Stimulated activated naive CD8-positive, alpha-beta T cell treated with anti-CD3 and anti-CD28 coated beads, Interleukin-15, Interleukin-2, amounts not matched to agents 100 ng/mL and 50 ng/mL, for 24 hours (primary cell): ENCODE results near the gene AIP.

Experiments
- H3K27ac Mint-ChIP-seq: one replicate; pipeline ENCODE4 v1.8.0; 2021; ENCODE audit warnings: mild to moderate bottlenecking, mixed read lengths
- H3K27me3 Mint-ChIP-seq: one replicate; pipeline ENCODE4 v1.8.0; 2021; ENCODE audit warnings: mixed read lengths
- H3K36me3 Mint-ChIP-seq: one replicate; pipeline ENCODE4 v1.8.0; 2021; ENCODE audit warnings: low read depth, mixed read lengths
- H3K4me1 Mint-ChIP-seq: one replicate; pipeline ENCODE4 v1.8.0; 2021; ENCODE audit warnings: low read depth, mixed read lengths
- H3K4me3 Mint-ChIP-seq: one replicate; pipeline ENCODE4 v1.8.0; 2021; ENCODE audit warnings: mild to moderate bottlenecking, mixed read lengths
- H3K9me3 Mint-ChIP-seq: one replicate; pipeline ENCODE4 v1.8.0; 2021; ENCODE audit warnings: mixed read lengths

AIP gene

DNA sequence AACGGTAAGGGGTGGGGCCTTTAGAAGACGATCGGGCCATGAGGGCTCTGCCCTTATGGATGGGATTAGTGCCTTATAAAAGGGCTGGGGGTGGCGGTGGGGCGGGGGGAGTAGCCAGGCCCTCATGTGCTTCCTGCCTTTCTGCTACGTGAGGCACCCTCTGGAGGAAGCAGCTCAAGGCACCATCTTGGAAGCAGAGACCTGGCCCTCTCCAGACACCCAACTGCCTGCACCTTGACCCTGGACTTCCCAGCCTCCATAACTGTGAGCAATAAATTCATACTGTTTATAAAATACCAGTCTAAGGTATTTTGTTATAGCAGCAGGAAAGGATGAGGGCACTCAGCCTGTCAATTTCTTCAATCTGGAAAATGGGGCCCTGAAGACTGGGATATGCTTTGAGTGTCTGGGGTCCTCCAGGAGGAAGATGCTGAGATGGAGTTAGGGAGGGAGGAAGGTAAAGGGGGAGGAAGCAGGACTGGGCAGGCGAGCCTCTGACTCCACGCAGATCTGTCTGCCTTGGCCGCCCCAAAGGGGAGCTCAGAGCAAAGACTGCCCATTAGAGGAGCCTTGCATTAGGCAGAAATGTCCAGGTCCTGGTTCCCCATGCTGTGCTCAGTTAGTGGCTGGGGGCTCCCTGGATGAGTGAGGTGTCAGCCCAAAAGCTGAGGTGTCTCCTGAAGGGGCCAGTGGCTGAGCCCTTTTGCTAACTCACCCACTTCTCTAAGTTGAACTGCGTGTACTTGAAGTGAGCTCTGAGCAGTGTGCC is 35.1 kb downstream of the AIP start:
- H3K9me3 Mint-ChIP-seq: no peaks in the 10 kb centered on the region
- H3K27ac Mint-ChIP-seq: no peak overlapping the region
- H3K36me3 Mint-ChIP-seq: no peaks in the 10 kb centered on the region

DNA sequence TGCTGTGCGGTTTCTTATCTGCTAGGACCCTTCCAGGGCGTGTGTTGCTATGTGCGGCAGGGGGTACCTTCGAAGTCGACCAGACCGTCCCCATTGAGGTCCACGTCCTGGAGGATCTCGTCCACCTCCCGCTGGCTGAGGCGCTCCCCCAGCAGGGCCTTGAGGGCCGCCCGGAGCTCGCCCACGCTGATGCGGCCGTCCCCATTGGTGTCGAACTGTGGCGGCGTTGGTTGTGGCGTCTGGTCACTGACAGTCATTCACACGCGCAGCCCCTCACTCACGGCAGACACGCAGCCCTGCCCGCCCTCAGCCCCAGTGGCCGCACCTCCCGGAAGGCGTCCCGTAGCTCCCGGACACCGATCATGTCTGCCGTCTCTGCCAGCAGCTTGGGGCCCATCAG is 36.9 kb downstream of the AIP start:
- no peaks in the 10 kb centered on the region for H3K9me3 Mint-ChIP-seq
- H3K4me3 Mint-ChIP-seq: no peak overlapping the region
- peaks cover under 1% of the 10 kb centered on the region for H3K27me3 Mint-ChIP-seq
- H3K4me1 Mint-ChIP-seq: no peaks in the 10 kb centered on the region
- no peaks in the 10 kb centered on the region for H3K36me3 Mint-ChIP-seq
- H3K27ac Mint-ChIP-seq: no peak overlapping the region

More for the DNA sequence above, 35.1 kb downstream of the AIP start:
- H3K4me3 Mint-ChIP-seq: no peak overlapping the region
- H3K4me1 Mint-ChIP-seq: no peaks in the 10 kb centered on the region
- peaks cover 7% of the 10 kb centered on the region for H3K27me3 Mint-ChIP-seq

GRCh38 chr11:67520856-67521824 is 38.3 kb downstream of the AIP start:
- H3K4me1 Mint-ChIP-seq: no peaks in the 10 kb centered on the region
- H3K4me3 Mint-ChIP-seq: no peak overlapping the region
- H3K36me3 Mint-ChIP-seq: no peaks in the 10 kb centered on the region
- no peak overlapping the region for H3K27ac Mint-ChIP-seq
- no peaks in the 10 kb centered on the region for H3K9me3 Mint-ChIP-seq
- no peaks in the 10 kb centered on the region for H3K27me3 Mint-ChIP-seq

- Mint-ChIP-seq H3K27me3 (no peaks in the 10 kb centered on the region), H3K36me3 (no peaks in the 10 kb centered on the region), H3K4me3 (no peak overlapping the region), H3K9me3 (no peaks in the 10 kb centered on the region), H3K4me1 (no peaks in the 10 kb centered on the region), H3K27ac (no peak overlapping the region)
Observed at GRCh38 chr11:67521924-67522323, 39.1 kb downstream of the AIP start.

GRCh38 chr11:67522338-67522737 is 39.5 kb downstream of the AIP start:
- Mint-ChIP-seq H3K36me3 (no peaks in the 10 kb centered on the region), H3K4me3 (no peak overlapping the region), H3K27me3 (peaks cover 2% of the 10 kb centered on the region), H3K27ac (no peak overlapping the region), H3K9me3 (no peaks in the 10 kb centered on the region), H3K4me1 (no peaks in the 10 kb centered on the region)

DNA sequence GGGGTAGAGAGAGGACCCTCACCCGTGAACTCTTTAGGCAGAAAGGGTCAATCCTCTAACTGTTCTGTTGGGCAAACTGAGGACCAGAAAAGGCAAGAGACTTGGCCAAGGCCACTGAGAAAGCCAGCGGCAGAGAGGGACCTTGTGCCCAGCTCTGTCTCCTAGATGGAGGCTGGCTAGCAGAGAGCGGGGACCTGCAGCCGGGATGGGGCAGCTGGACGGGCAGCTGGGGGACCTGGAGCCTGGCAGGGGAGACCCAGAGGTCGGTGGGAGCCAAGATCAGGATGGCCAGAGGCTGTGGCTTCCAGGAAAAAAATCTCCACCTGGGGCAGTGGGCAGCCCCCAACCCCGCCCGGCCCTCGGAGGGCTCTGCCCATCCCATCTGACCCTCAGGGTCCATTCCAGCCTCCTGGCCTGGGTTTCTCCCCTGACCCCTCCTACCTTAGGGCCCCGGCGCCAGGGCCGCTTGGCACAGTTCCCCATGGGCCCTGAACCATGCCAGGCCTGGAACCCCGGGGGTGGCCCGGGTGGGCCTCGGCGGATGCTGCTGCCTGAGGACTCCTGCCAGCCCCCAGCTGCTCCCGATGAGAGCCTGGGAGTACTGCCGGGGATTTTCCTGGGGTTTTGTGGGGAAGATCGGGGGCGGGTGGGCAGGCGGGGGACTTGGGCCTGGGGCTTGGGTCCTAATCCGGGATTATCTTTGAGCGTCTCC is 40.2 kb downstream of the AIP start, which contains the start of gene CABP2:
Gene CABP2 (minus strand): TSS at position 603 of the 712 bp plus-strand sequence. CDS start 120 bp downstream, at position 483.
- Mint-ChIP-seq H3K36me3 (no peaks in the 10 kb centered on the region), H3K4me3 (no peak within 1 kb of the TSS), H3K27me3 (peaks cover 5% of the 10 kb centered on the region), H3K27ac (no peak within 1 kb of the TSS), H3K4me1 (no peaks in the 10 kb centered on the region), H3K9me3 (no peaks in the 10 kb centered on the region)

GRCh38 chr11:67523556-67524479 is 41.0 kb downstream of the AIP start:
- H3K4me3 Mint-ChIP-seq: no peak overlapping the region

GRCh38 chr11:67524480-67524808 is 41.6 kb downstream of the AIP start:
- Mint-ChIP-seq H3K9me3 (no peaks in the 10 kb centered on the region), H3K27ac (no peak overlapping the region), H3K27me3 (peaks cover 5% of the 10 kb centered on the region), H3K36me3 (no peaks in the 10 kb centered on the region), H3K4me1 (no peaks in the 10 kb centered on the region), H3K4me3 (no peak overlapping the region)

More at GRCh38 chr11:67523556-67524479, 41.0 kb downstream of the AIP start:
- peaks cover 5% of the 10 kb centered on the region for H3K27me3 Mint-ChIP-seq
- no peak overlapping the region for H3K27ac Mint-ChIP-seq
- H3K9me3 Mint-ChIP-seq: no peaks in the 10 kb centered on the region
- H3K4me1 Mint-ChIP-seq: no peaks in the 10 kb centered on the region
- H3K36me3 Mint-ChIP-seq: no peaks in the 10 kb centered on the region

DNA sequence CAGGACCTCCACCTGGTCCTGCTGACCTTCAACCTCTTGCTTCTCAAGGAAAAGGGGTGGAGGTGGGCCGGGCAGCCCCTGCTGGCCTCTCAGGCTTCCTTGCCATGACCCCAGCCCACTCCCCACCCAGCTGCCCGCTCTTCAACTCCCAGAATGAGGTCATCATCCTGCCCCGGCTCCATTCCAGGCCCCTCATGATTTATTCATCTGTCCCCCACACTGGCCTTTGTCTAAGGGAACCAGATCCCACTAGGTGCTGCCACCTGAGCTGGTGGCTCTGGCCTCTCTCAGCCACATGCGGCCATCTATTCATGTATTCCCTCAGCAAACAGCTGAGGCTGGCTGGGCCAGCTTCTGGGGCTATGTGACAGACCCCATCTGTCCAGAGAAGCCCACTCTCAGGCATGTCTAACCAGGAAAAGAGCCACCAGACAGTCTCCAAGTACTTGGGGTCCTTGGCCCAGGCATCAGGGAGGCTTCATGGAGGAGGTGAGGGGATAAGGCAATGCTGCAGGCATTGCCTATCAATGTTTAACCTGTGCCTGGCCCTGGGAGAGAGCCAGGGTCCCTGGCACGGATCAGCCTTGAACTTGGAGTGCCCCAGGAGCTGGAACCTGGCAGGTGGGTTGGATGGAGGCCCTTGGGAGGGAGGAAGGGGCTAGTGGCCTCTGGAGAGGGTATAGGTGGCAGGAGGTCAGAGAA is 42.6 kb downstream of the AIP start:
- H3K36me3 Mint-ChIP-seq: no peaks in the 10 kb centered on the region
- no peaks in the 10 kb centered on the region for H3K4me1 Mint-ChIP-seq
- H3K4me3 Mint-ChIP-seq: no peak overlapping the region
- H3K27ac Mint-ChIP-seq: no peak overlapping the region
- peaks cover 5% of the 10 kb centered on the region for H3K27me3 Mint-ChIP-seq
- no peaks in the 10 kb centered on the region for H3K9me3 Mint-ChIP-seq

GRCh38 chr11:67528376-67528775 is 45.5 kb downstream of the AIP start:
- Mint-ChIP-seq H3K4me1 (no peaks in the 10 kb centered on the region), H3K27ac (no peak overlapping the region), H3K4me3 (no peak overlapping the region), H3K36me3 (no peaks in the 10 kb centered on the region), H3K27me3 (peaks cover 5% of the 10 kb centered on the region), H3K9me3 (no peaks in the 10 kb centered on the region)

DNA sequence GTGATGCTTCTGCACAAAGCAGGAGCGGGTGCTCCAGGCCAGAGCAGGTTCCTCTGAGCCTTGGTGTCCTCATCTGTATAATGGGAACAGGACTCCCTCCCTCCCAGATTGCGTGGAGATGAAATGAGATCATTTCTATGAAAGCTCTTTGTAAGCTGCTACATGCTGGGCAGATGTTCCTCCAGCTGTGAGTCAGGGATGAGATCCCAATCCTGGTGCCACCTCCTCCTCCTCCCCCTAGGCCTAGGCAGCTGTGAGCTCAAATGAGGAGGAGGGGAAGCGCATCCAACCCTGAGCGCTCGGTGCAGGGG is 47.4 kb downstream of the AIP start:
- Mint-ChIP-seq H3K4me1 (no peaks in the 10 kb centered on the region), H3K27ac (no peak overlapping the region), H3K36me3 (no peaks in the 10 kb centered on the region), H3K27me3 (peaks cover 9% of the 10 kb centered on the region), H3K9me3 (peaks cover 6% of the 10 kb centered on the region), H3K4me3 (no peak overlapping the region)

GRCh38 chr11:67532889-67533288 is 50.1 kb downstream of the AIP start:
- H3K4me1 Mint-ChIP-seq: no peaks in the 10 kb centered on the region
- no peak overlapping the region for H3K4me3 Mint-ChIP-seq
- no peak overlapping the region for H3K27ac Mint-ChIP-seq
- H3K9me3 Mint-ChIP-seq: peaks cover 6% of the 10 kb centered on the region
- H3K27me3 Mint-ChIP-seq: peaks cover 8% of the 10 kb centered on the region
- no peaks in the 10 kb centered on the region for H3K36me3 Mint-ChIP-seq

DNA sequence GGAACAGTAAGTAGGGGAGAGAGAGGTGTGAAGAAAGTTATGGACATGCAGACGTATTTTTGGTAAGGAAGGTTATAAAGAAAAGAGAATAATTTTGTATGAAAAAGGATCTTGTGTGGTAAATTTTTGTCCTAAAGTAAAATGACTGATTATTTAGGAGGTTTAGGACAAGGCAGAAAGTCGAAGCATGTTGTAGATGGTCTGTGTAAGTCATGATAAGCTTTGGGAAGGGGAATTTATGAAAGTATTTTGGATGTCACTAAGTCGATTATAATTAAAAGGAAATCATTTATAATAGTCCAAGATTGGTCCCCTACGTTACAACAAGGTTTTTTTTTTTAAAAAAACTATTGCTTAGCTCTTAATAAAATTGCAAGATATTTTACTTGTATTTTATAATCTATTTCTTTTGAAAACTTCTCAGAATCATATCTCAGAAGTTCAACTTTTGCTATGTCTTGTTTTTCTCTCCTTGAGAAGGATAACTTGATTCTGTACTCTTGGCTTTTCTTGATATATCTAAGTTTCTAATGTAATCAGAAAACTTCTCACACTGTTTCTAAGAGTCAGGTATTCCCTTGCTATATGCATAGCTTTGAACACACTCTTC is 51.3 kb downstream of the AIP start:
- Mint-ChIP-seq H3K27me3 (peaks cover 8% of the 10 kb centered on the region), H3K9me3 (peaks cover 6% of the 10 kb centered on the region), H3K27ac (no peak overlapping the region), H3K4me3 (no peak overlapping the region), H3K36me3 (no peaks in the 10 kb centered on the region), H3K4me1 (no peaks in the 10 kb centered on the region)
